DOHH2 (cell line): ENCODE data around the gene IRF7.

Source experiments
- CTCF ChIP-seq: fragments of 200-600 bp; sonication (generic); IDR thresholded peaks from one replicate; pipeline ENCODE4 v1.5.1; 2014; ENCODE audit warnings: antibody characterized with exemption, mild to moderate bottlenecking, low read depth, low read length; ENCODE audit not compliant: poor library complexity, severe bottlenecking
- EZH2phosphoT487 ChIP-seq: fragments of 200-600 bp; sonication (generic); IDR thresholded peaks from 2 replicates; pipeline ENCODE4 v1.6.1; 2017; ENCODE audit warnings: borderline replicate concordance, mild to moderate bottlenecking, antibody characterized with exemption, low read length, moderate library complexity, mixed read lengths

- TF ChIP-seq CTCF (no peak), EZH2phosphoT487 (no peak)
Observed at GRCh38 chr11:657691-658126, 42.0 kb upstream of the IRF7 start.
